Measurements from ENCODE around the gene SPDYE16.
A peak's percentile ranks its signal among the peaks of the same experiment; 100 is the strongest.
"Not testable (repeated sequence)": the region's sequence is repeated elsewhere in the genome, so short reads cannot be mapped to it uniquely, and the experiment has no call there.

The SPDYE16 gene

GRCh38 chr7:76551992-76552391 is 8.9 kb upstream of the SPDYE16 start:
- intact Hi-C loops (cut with DNase I); DNase-seq: not testable (repeated sequence)

GRCh38 chr7:76549855-76550248 is 6.8 kb upstream of the SPDYE16 start:
- DNase-seq, result peak in 2 of 10 donors; percentile 9 to 51
- intact Hi-C loops (cut with DNase I), result not testable (repeated sequence)

DNA sequence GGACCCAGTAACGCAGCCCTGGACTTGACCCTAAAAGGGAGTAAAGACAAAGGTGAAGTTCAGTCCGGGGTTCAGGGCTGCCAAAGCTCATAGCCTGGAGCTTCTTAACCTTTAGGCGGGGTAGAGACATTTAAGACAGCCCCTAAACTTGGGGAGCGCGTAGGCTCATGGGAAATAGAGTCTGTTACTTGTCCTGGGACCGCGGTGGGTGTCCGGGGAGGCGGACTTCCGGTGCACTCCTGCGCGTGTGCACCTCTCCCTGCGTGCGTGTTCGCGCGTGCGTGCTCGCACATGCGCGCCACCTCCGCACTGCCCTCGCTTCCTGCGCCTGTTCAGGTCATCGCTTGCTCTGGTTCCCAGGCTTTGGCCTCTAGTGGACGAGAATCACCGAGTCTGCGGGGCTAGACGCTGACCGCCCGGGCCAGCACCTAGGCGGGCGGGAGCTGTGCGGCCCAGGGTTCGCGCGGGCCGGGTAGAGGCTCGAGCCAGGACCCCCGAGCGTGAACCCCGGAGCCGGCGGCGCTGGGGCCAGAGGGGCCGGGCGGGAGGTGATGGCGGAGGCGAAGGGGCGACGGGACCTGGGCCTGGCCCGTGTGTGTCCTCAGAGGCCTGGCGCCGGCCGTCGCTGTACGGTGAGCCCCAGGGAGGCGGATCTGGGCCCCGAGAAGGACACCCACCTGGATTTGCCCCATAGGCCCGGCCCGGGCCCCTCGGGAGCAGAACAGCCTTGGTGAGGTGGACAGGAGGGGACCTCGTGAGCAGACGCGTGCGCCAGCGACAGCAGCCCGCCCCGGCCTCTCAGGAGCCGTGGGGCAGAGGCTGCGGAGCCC is 6.1 kb upstream of the SPDYE16 start:
- intact Hi-C loops (cut with DNase I), result not testable (repeated sequence)
- DNase-seq, result peak; percentile 78 to 98 (median 86)

DNA sequence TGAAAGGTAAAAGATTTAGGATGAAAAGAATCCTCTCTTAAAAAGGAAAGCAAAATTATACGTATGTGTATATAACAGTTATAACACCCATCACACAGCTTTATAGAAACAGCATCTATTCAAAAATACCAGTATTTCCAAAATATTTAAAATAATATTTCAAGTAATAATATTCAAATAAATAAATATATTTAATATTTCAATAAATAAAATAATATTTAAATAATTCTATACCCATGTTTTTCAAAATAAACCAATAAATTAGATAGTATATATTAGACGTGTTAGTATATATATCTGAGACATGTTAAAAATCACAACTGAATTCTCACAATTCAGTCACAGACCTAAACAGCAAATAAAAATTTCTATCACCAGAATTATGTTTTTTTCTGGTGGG is 11.5 kb downstream of the SPDYE16 start:
- intact Hi-C loops (cut with DNase I); DNase-seq: not testable (repeated sequence)

DNA sequence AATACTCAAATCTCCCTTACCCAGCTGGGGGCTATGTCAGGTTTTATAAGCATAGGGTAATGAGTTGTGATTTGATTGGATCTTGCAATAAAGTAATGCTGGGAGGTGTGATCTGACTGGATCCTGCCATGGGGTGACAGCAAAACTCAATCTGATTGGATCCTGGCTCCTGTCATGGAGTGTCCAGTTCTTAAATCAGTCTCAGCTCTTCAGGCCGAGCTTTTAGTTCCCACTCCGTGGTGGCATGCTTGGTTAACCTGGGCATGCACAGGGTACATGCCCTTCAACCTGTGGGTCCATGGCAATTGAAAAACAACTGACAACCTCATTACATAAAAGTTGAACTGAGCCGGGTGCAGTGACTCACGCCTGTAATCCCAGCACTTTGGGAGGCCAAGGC is 16.9 kb downstream of the SPDYE16 start:
- intact Hi-C loops (cut with DNase I); DNase-seq: not testable (repeated sequence)

DNA sequence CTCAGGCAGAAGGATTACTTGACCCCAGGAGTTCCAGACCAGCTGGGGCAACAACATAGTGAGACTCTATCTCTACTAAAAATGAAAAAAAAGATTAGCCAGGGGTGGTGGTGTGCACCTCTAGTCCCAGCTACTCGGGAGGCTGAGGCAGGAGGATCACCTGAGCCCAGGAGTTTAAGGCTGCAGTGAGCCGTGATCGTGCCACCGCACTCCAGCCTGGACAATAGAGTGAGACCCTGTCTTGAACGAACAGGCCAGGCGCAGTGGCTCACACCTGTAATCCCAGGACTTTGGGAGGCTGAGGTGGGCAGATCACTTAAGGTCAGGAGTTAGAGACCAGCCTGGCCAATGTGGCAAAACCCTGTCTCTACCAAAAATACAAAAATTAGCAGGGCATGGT is 26.2 kb downstream of the SPDYE16 start:
- intact Hi-C loops (cut with DNase I); DNase-seq: not testable (repeated sequence)

- intact Hi-C loops (cut with DNase I), result no loop called here
- peak in 7 of 10 donors; percentile 52 to 94 (median 65) for DNase-seq
Observed at GRCh38 chr7:76515999-76516443, 27.1 kb downstream of the SPDYE16 start.

GRCh38 chr7:76514926-76515771 is 27.9 kb downstream of the SPDYE16 start:
- peak in 2 of 10 donors; percentile 67 to 79 for DNase-seq
- intact Hi-C loops (cut with DNase I), result no loop called here

DNA sequence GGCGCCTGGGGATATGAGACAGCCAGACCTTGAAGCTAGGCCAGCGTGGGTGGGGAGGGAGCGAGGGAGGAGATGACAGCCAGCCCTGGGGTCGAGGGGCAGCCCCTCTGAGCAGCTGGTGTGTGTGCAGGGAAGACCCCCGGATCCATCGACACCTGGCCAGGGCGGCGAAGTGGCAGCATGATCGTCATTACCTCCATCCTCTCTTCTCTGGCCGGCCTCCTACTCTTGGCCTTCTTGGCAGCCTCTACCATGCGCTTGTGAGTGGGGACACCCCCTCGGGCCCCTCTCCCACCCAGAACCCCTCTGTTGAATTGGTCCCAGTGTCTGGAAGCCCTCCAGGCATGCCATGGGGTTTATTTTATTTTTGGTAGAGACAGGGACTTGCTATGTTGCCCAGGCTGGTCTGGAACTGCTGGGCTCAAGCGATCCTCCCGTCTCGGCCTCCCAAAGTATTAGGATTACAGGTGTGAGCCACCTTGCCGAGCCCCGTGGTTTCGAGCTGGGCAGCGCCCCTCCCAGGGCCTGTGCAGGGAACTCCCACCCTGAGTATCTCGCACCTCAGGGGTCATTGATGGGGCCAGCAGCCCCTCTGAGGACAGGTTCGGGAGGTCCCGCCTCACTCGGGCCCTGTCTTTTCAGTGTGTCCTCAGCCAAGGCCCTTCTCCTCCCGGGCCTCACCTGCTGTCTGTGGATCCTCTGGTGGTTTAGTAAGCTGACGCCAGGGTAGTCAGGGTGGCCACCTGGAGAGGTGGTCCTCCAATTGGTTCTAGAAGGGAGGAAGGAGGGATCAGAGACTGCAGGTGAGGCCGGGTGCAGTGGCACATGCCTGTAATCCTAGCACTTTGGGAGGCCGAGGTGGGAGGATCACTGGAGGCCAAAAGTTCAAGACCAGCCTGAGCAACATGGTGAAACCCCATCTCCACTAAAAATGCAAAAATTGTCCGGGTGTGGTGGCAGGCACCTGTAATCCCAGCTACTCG is 29.0 kb downstream of the SPDYE16 start:
- intact Hi-C loops (cut with DNase I), result no loop called here
- DNase-seq, result peak in 3 of 10 donors; percentile 35 to 81 (median 74)

DNA sequence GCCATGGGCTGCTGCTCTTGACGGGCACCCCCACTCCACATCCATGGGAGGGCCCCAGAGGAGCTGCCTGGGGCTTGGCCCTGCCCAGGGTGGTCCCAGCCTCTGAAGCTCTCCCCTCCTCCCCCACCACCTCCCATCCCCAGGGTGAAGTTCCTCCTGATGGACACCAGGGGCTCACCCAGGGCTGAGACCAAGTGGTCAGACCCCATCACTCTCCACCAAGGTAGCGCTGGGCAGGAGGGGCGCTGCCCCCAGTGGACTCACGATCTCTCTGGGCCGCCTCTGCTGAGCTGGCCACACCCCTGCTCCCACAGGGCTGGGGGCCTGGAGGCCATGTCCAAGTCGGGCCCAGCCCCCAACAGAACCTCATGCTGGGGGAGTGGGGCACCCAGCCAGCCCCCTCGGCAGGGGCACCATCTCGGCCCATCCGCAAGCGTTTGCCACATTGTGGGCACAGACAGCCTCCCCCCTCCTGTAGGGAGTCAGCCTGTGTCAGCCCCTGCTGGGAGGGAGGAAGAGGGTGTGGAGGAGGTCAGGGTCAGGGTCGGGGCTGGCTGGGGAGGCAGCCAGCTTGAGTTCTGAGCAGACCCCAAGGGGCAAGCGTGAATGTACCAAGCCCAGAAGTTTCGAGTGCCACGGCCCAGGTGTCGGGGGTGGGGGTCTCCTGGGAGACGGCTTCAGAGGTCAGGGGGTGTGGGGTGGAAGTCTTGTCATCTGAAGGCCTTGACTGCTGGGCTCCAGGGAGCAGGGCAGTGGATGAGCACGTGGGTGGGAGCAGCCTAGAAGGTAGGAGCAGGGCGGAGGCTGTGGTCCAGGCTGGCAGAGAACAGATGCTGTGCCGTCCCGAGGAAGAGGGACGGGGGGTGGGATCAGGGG is 29.9 kb downstream of the SPDYE16 start:
- intact Hi-C loops (cut with DNase I), result no loop called here
- DNase-seq, result peak in 1 of 10 donors; percentile 62

DNA sequence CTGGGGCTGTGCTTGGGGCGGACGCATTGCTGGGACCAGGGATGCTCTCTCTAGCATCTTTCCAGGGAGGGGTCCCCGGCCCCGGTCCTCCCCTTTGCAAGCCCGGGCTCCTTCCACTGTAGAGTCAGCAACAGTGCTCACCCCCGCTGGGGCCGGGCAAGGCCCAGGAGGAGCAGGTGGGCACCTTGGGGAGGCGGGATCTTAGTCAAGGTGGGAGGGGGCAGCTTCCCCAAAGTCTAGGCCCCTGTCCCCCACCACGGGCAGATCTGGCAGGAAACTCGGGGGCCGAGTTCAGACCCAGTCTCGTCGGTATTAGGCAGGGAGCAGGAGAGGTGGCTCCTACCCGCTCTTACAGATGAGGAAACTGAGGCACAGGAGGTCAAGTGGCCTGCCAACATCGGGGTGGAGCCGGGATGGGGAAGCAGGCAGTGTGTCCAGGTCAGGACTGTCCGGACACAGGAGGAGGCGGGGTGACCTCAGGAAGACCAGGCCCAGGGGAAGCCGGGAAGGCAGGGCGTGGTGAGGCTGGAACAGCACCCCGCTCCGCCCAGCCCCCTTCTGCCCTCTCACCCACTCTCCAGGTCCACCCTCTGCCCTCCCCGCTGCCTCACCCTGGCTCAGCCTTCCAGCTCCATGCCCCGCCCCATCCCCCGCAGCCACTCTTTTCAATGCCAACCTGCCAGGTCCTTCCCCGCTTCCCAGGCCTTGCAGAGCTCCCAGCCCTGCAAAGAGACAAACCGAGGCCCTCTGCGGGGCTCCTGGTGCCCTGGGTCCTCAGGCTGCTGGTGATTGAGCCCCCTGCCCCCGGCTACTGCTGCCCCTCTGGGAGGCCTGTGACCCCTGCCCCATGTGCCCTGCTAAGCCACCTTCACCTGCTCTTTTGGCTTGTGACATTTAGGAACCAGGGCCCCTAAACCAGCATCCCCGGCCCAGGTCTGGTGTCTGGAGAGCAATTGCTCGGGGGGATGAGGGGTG is 30.9 kb downstream of the SPDYE16 start:
- intact Hi-C loops (cut with DNase I), result not testable (repeated sequence)
- peak in 1 of 10 donors; percentile 14 for DNase-seq

GRCh38 chr7:76511200-76511910 is 31.7 kb downstream of the SPDYE16 start:
- DNase-seq, result peak in 3 of 10 donors; percentile 61 to 84 (median 76)
- intact Hi-C loops (cut with DNase I), result not testable (repeated sequence)

DNA sequence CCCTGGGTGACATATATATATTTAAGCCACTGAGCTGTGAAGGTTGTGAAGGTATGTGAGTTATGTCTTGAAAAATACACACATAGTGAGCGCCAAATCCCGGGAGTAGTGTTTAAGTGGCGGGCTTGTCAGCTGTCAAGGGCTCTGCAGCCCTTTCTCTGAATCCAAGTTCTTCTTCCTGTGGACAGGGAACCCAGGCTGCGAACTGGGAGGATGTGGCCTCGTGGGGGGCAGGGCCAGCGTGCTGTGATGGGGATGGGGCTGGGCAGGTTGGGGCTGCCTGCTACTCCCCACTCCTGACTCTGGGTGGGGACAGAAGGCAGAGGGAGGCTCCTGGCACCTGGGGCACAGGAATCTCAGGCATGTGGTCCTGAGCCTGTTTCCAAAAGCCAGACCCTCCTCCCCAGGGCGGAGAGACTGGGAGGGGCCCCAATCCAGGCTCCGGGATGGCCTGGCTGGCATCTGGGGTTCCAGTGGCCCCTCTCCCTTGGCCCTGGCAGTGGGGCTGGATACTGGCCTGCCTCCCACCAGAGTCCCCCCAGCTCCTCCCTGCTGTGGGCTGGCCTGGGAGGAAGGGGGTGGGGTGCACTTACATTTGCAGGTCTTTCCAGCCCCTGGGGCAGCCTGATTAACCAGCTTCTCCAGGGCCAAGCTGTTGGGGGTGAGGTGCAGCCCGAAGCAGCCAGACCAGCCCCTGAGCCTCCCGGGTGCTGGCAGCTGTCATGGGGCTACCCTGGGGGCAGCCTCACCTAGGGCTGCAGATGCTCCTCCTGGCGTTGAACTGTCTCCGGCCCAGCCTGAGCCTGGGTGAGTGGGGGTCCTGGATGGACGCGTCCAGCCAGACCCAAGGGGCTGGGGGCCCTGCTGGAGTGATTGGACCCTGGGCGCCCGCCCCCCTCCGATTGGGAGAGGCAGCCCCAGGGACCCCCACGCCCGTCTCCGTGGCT is 32.9 kb downstream of the SPDYE16 start, which contains the start of gene UPK3B:
Gene UPK3B (plus strand): TSS at position 622 of the 947 bp plus-strand sequence. CDS start 101 bp downstream, at position 723.
- intact Hi-C loops (cut with DNase I), result no loop called here

DNA sequence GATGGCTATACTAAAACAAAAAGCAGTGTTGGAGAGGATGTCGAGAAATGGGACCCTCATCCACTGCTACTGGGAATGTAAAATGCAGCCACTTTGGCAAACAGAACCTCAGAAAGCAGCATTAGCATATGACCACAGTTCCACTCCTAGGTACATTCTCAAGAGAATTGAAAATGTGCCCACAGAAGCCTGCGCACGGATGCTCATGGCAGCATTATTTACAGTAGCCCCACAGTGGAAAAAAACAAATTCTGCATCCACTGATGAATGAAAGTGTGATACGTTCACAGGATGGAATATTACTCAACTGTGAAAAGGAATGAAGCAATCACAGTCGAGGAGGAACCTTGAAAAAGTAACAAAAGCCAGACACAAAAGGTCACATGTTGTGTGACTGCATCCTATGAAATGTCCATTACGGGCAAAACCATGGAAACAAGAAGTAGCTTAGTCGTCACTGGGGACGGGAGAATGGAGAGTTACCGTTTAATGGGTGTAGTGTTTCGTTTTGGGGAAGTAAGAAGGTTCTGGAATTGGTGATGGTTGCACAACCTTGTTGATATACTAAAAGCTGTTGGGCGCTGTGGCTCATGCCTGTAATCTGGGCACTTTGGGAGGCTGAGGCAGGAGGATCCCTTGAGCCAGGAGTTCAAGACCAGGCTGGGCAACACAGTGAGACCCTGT is 35.2 kb downstream of the SPDYE16 start:
- intact Hi-C loops (cut with DNase I), result no loop called here

More for the DNA sequence above, 32.9 kb downstream of the SPDYE16 start, which contains the start of gene UPK3B:
- peak in 3 of 10 donors; percentile 66 to 73 (median 70) for DNase-seq

DNA sequence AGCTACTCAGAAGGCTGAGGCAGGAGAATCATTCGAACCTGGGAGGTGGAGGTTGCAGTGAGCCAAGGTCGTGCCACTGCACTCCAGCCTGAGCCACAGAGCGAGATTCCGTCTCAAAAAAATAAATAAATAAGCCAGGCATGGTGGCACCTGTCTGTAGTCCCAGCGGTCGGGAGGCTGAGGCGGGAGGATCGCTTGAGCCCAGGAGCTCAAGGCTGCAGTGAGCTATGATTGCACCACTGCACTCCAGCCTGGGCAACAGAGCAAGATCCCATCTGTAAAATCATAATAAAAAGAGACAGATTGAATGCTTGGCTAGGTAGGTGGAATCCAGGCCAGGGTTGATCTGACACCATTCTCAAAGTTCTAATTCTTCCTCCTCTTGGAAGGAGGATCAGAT is 36.5 kb downstream of the SPDYE16 start:
- DNase-seq, result peak in 2 of 10 donors; percentile 39 to 40
- intact Hi-C loops (cut with DNase I), result not testable (repeated sequence)

More for the DNA sequence above, 35.2 kb downstream of the SPDYE16 start:
- no peak for DNase-seq
